ENCODE results near the gene FAM120B. TPM values are rescaled to one million over a fixed set of nuclear protein-coding genes. Genes with fewer than 3 reads are reported as not detected.
"Not testable (repeated sequence)": the region's sequence is repeated elsewhere in the genome, so short reads cannot be mapped to it uniquely, and the experiment has no call there.

The FAM120B gene
- polyA plus RNA-seq, 1 experiment: 8.8 TPM

DNA sequence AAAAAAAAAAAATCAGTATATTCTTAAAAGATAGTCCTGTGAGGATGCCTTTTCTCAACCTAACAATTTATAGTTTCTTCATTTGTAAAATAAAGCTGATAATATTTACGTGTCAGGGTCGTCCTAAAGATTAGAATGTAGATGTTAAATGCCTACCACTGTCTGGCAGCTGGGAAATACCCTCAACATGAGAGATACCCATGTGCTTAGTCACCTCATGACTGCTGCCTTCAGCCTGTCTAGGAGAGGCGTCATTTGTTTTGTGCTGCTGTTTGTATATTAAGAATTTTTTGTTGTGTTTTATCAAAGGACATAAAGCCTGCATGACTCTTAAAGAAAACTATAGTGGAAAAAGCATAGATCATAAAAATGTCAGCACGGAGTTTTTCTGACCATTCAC is 9.5 kb downstream of the FAM120B start:
- Histone ChIP-seq H3K27me3 (ENCODE audit: control insufficient read depth, insufficient read depth, low read length) (no peaks in the 10 kb centered on the region), H3K4me3 (ENCODE audit: low read depth, low read length) (no peak overlapping the region), H3K36me3 (ENCODE audit: control insufficient read depth, insufficient read depth, low read length) (peaks cover 4% of the 10 kb centered on the region)
- CTCF ChIA-PET: no interaction called here
- DNase-seq (ENCODE audit: low read depth): no peak
- POLR2A ChIA-PET: no interaction called here
- TF ChIP-seq CTCF (IDR thresholded peaks at IDR 0.05; ENCODE audit: insufficient read depth, low read depth, low read length): no peak

DNA sequence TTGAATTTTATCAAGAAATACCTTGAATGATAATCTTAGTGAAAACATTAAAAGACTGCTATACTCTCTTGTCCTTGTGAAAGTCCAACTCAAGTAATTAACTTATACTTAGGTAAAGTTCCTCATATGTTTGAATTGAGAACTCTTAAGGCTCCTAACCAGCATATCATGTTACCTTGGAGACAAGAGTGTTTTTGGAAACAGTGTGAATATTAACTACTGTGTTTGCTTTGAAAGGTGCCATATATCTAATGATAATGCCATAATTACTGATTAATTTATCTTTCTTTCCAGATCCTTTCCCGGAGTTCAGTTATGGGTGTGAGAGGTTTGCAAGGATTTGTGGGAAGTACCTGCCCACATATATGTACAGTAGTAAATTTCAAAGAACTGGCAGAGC is 10.5 kb downstream of the FAM120B start:
- no peak for DNase-seq (ENCODE audit: low read depth)
- TF ChIP-seq CTCF (IDR thresholded peaks at IDR 0.05; ENCODE audit: insufficient read depth, low read depth, low read length): no peak
- POLR2A ChIA-PET: no interaction called here
- Histone ChIP-seq H3K27me3 (ENCODE audit: control insufficient read depth, insufficient read depth, low read length) (no peaks in the 10 kb centered on the region), H3K4me3 (ENCODE audit: low read depth, low read length) (no peak overlapping the region), H3K36me3 (ENCODE audit: control insufficient read depth, insufficient read depth, low read length) (peaks cover 4% of the 10 kb centered on the region)
- CTCF ChIA-PET: no interaction called here

DNA sequence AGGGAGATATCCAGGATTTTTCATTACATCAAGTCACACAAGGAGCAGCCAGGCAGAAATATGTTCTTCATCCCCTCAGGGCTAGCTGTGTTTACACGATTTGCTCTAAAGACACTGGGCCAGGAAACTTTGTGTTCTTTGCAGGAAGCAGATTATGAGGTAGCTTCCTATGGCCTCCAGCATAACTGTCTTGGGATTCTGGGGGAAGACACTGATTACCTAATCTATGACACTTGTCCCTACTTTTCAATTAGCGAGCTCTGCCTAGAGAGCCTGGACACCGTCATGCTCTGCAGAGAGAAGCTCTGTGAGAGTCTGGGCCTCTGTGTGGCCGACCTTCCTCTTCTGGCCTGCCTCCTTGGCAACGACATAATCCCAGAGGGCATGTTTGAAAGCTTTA is 11.2 kb downstream of the FAM120B start:
- Histone ChIP-seq H3K4me3 (ENCODE audit: low read depth, low read length) (no peak overlapping the region), H3K36me3 (ENCODE audit: control insufficient read depth, insufficient read depth, low read length) (peaks cover 4% of the 10 kb centered on the region), H3K27me3 (ENCODE audit: control insufficient read depth, insufficient read depth, low read length) (no peaks in the 10 kb centered on the region)
- ChIA-PET POLR2A (no interaction called here), CTCF (interaction anchor here (1.0 kb wide), 1 partner anchor 486 kb away, joined by 3 read pairs; no protein-coding TSS in a partner anchor)
- TF ChIP-seq CTCF (IDR thresholded peaks at IDR 0.05; ENCODE audit: insufficient read depth, low read depth, low read length): no peak
- no peak for DNase-seq (ENCODE audit: low read depth)

- H3K36me3 ChIP-seq (ENCODE audit: control insufficient read depth, insufficient read depth, low read length): peaks cover 10% of the 10 kb centered on the region
- POLR2A ChIA-PET: no interaction called here
- H3K4me3 ChIP-seq (ENCODE audit: low read depth, low read length): no peak overlapping the region
- CTCF ChIA-PET: no interaction called here
- H3K27me3 ChIP-seq (ENCODE audit: control insufficient read depth, insufficient read depth, low read length): no peaks in the 10 kb centered on the region
- no peak for DNase-seq (ENCODE audit: low read depth)
- no peak for TF ChIP-seq CTCF (IDR thresholded peaks at IDR 0.05; ENCODE audit: insufficient read depth, low read depth, low read length)
Measured at GRCh38 chr6:170329321-170329720, 22.8 kb downstream of the FAM120B start.

DNA sequence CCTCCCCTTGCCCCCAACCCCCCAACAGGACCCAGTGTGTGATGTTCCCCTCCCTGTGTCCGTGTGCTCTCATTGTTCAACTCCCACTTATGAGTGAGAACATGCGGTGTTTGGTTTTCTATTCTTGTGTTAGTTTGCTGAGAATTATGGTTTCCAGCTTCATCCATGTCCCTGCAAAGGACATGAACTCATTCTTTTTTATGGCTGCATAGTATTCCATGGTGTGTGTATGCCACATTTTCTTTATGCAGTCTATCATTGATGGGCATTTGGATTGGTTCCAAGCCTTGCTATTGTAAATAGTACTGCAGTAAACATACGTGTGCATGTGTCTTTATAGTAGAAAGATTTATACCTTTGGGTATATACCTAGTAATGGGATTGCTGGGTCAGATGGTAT is 28.6 kb downstream of the FAM120B start:
- CTCF ChIA-PET; H3K36me3 ChIP-seq (ENCODE audit: control insufficient read depth, insufficient read depth, low read length); POLR2A ChIA-PET; H3K4me3 ChIP-seq (ENCODE audit: low read depth, low read length); DNase-seq (ENCODE audit: low read depth); H3K27me3 ChIP-seq (ENCODE audit: control insufficient read depth, insufficient read depth, low read length): not testable (repeated sequence)
